GM12865 (cell line): ENCODE data around the gene LYRM1.

ENCODE experiments used
- DNase-seq: peaks from one replicate; pipeline ENCODE4 v3.0.0; 2010; ENCODE audit warnings: low read depth
- H3K4me3 ChIP-seq: 2 replicates; pipeline ENCODE4 v1.5.1; 2011; ENCODE audit warnings: mild to moderate bottlenecking, low read depth, low read length, control low read depth
- CTCF ChIP-seq: IDR thresholded peaks from 2 replicates; pipeline ENCODE4 v1.5.1; 2011; ENCODE audit warnings: low read length, control low read depth, low read depth, inconsistent platforms; ENCODE audit not compliant: insufficient read depth; ENCODE audit errors: missing control alignments

The LYRM1 gene

GRCh38 chr16:20902426-20902825, 1.9 kb downstream of the LYRM1 start:
- peak overlapping the region; percentile 71 for H3K4me3 ChIP-seq
- TF ChIP-seq CTCF: no peak
- no peak for DNase-seq

GRCh38 chr16:20903116-20903898, 2.7 kb downstream of the LYRM1 start:
- no peak for TF ChIP-seq CTCF
- DNase-seq: no peak
- no peak overlapping the region for H3K4me3 ChIP-seq

GRCh38 chr16:20903899-20904506, 3.4 kb downstream of the LYRM1 start:
- H3K4me3 ChIP-seq: no peak overlapping the region
- TF ChIP-seq CTCF: no peak
- DNase-seq: no peak

GRCh38 chr16:20904507-20905081, 4.0 kb downstream of the LYRM1 start:
- no peak overlapping the region for H3K4me3 ChIP-seq
- no peak for TF ChIP-seq CTCF
- peak; percentile 76 for DNase-seq

GRCh38 chr16:20905576-20905975, 5.0 kb downstream of the LYRM1 start:
- TF ChIP-seq CTCF: no peak
- DNase-seq: no peak
- H3K4me3 ChIP-seq: no peak overlapping the region

- DNase-seq: no peak
- TF ChIP-seq CTCF: no peak
- no peak overlapping the region for H3K4me3 ChIP-seq
Measured at GRCh38 chr16:20906341-20907255, 6.0 kb downstream of the LYRM1 start.
